Measurements from ENCODE around the gene VARS2.
A peak's percentile ranks its signal among the peaks of the same experiment; 100 is the strongest.

The VARS2 gene

DNA sequence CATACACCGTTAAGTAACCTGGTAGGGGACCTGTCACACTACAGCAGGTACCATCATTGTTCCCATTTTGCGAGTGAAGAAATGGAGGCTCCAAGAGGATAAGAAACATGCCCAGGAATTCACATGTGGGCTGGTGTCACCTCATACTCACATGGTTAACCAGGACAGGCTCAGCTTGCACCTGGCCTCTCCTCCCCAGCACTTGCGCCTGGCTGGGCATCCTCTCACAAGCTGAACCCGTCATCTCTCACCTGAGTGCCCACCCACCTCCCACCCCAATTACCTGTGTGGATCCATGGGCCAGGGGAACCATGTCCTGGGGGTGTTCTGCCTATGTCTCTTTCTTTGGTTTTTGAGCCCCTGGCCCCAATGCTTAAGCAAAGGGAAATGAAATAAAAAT lies 16.5 kb downstream of the VARS2 start:
- DNase-seq: no peak

DNA sequence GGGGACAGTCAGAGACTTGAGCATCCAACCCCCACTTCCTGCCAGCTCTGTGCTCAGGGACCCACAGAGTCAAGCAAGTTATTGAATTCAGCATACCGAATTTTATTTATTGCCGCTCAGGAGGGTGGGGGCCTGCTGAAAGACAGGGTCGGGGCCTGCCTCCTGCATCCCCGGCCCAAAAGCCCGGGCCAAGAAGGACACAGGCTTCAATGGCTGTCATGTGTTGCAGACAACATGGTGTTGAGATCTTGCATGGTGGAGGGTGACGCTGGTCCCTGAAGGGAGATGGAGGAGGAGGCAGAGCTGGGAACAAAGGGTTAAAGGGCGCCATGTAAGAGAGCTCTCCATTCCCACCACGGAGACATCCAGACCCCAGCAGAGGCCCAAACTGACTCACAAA lies 17.2 kb downstream of the VARS2 start:
- no peak for DNase-seq

DNA sequence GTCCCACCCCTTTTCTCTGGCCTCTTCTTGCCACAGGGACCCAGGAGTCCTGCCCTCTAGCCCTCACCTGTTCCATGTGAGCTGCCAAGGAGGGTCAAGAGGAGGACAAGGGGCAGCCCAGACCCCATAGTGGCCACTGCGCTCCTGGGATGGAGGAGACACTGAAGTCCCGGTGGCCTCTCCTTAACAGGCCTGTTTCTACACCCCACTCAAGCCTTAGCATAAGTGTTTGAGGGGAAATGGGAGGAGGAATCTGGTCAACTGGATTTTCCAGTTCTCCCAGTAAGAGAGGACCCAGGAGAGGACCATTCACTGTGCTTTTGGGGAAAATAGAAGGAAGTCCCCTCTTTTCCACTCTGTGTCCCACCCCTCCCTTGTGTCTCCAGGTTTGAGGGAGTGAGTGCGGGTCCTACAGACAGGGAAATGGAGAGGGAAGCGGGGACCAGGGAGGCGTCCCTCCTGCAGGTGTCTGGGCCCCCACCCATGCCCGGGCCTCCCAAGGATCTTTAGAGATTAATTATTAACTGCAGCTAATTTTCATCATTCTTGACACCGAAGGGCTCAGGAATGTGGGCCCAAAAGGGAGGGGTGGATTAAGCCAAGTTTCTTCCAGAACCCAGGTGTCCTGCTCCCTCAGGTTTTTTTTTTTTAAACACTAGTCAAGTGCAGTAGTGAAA lies 18.1 kb downstream of the VARS2 start, which contains the start of gene SFTA2:
Gene SFTA2, minus strand, starts transcription at position 202 of the 677 bp plus-strand sequence. Its CDS starts 74 bp downstream, at position 128.
- DNase-seq: no peak

DNA sequence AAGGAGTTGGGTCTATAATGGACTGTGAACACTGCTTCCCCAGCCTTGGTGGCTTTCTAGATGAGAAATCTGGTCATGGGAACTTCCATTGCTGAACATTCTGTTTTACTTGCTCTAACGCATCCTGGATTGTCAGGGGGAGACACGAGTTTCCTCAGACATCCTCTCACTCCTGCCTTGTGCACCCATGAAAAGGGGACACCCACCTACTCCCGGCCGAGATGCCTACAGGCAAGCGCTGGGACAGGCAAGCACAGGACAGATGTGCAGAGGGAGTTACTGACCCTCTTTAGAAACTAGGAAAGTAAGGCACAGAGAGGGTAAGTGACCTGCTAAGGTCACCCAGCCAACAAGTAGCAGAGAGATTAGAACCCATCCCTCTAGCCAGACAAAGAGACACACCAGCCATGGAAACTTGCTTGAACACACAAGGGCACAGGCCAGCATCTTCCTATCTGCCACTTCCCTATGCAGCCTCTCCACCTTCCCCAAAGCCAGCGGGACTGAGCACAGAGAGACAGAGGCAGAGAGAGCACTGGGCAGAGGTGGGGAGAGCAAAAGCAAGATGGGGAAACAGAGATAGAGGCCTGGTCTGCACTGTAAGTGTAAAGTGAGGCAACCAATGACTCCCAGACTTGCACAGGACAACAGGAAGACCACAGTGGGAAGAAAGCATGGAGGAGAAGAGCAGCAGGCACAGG lies 18.8 kb downstream of the VARS2 start:
- DNase-seq: no peak

DNA sequence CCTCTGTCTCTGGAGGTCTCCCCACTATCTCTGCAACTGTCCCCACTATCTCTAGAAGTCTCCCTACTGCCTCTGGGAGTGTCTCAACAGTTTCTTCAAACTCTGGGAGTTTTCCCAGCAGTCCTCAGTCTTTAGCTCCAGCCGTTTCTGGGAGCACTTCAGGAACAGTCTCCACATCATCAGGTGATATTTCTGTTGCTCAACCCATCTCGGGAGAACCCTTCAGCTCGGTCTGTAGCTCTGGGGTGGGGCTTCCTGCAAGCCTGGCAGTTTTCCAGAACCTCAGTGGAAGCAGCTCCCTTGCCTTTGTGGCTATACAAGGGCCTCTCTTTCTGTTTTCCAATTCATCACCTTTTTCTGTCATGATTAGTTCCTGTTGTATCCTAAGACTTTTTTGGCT lies 21.0 kb downstream of the VARS2 start:
- no peak for DNase-seq

DNA sequence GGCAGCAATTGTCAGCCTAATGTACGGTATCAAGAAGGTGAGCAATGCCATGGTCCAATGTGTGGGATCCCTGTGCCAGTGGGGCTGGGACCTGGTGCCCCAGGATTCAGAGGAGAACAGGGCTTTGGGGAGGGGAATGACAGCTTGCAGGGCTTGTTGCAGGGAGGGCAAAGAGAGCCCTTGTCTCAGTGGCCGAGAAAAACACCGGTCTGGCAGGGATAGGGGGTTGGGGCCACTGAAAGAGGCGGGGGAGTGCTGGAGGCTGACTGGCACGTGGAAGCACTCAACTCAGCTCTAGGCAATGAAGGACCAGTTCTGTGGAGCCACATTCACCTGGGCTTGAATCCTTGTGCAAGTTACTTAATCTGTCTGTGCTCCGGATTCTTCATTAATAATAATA lies 23.2 kb downstream of the VARS2 start:
- no peak for DNase-seq

DNA sequence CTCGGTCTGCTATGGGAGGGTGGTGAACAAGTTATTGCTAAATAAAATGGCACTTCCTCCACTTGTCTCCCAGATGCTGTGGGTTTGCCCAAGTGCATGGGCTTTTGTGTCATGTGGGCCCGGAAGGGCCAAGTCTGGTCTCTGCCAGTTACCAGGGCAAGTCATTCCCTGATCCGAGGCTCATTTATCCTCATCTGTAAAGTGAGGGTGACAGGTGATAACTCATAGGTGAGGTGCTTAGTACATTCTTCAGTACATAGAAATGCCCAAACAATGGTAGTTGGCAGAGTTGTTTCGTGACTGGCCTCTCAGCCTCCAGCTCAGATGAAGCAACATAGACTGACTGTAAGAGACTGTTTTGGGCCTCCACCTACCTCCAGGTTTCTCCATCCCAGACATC lies 24.7 kb downstream of the VARS2 start:
- DNase-seq: peak in 2 of 14 donors; percentile 10 to 16

DNA sequence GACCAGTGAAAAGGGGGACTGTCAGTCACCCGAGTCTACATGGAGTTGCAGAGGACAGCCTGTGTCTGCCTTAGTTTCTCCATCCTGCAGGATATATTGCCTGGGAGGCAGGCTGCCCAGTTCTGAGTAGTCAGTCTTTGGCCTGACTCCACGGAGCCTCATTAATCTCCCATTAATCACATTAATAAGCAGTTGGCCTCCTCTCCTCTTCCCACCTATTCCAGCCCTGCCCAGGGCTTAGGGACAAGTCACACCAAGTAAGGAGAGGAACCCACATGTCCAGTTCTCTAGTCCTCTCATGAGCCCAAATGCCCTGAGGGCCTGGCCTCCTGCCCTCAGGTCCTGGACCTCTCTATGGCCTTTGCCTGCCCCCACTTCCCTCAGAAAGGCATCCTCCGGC lies 25.4 kb downstream of the VARS2 start:
- no peak for DNase-seq

DNA sequence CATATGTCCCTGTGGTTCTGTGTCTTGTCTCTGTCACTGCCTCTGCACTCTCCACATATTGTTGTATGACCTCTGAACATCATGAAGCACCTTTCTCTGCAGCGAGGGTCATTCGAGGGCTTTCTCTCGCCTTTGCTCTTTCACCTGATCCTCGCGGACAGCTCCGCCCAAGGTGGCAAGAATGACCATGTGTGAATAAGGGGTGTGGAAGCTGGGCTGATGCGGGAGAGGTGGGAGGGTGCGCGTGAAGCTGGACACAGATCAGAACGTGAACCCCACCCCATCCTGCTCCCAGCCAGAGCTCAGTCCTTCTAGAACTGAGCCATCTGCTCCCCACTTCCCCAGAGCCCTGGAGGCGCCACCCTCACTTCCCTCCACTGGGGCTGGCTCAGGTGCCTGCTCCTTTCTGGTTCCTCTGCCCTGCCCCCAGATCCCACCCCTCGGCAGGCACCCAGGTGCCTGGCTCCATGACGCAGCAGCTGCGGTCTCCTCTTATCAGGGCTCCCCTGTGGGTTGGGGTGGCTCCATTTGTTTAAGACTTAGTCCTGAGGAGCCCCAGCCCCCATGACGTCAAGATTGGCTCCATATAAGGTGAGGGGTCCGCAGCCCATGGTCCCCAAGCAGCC lies 26.4 kb downstream of the VARS2 start, which contains the start of gene MUCL3:
Gene MUCL3, plus strand, starts transcription at position 613 of the 626 bp plus-strand sequence. CDS start 27 bp downstream, outside the sequence.
- DNase-seq: no peak

DNA sequence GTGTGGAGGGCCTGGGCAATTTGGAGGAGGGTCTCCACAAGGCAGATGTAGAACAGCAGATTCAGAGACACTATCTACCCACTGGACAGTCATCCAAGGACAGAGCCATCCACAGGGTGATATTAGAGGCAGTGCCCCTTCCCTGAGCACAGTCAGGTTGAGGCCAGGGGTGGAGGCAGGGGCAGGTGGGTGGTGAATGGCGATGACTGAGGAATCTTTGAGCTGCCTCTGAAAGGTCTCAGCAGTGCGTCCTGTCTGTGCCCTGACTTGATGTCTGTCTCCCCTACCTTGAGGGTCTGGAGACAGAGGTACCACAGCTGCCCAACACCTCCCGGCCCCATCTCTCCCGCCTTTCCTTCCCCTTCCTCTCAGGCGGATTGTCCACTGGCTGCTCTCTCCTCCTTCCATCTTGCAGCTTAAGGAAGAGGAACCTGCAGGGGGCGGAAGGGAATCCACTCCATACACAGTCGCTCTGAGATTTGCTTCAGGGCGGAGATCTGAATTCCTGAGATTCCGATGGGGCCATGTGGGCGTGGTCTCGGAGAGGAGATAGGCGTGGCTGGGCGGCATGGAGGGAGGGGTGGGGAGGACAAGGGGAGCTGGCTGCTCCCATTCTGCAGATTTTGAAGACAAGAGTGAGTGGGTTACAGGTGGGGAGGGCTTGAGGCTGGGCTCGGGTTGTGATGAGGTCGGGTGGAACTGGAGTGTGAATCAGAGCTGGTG lies 28.5 kb downstream of the VARS2 start:
- DNase-seq: no peak

DNA sequence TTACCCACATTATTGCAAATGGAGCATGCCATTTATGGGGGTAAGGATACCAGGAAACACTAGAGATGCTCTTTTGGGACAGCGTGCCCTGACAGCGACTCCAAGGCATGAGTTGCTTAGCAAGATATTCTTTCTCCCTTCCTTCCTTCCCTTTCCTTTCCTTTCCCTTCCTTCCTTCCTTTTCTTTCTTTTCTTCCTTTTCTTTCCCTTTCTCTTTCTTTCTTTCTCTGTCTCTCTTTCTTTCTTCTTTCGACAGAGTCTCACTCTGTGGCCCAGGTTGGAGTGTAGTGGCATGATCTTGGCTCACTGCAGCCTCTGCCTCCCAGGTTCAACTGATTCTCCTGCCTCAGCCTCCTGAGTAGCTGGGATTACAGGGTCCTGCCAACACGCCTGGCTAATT lies 30.0 kb downstream of the VARS2 start:
- DNase-seq: no peak

DNA sequence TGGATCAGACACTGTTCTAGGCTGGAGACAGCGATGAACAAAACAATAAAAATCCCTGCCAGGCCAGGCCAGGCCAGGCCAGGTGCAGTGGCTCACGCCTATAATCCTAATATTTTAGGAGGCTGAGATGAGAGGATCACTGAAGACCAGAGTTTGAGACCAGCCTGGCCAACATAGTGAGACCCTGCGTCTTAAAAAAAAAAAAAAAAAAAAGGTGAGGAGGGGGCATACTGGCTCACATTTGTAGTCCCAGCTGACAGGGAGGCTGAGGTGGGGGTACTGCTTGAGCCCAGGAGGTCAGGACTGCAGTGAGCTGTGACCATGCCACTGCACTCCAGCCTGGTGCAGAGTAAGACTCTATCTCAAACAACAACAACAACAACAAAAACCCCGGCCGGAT lies 31.2 kb downstream of the VARS2 start:
- no peak for DNase-seq

DNA sequence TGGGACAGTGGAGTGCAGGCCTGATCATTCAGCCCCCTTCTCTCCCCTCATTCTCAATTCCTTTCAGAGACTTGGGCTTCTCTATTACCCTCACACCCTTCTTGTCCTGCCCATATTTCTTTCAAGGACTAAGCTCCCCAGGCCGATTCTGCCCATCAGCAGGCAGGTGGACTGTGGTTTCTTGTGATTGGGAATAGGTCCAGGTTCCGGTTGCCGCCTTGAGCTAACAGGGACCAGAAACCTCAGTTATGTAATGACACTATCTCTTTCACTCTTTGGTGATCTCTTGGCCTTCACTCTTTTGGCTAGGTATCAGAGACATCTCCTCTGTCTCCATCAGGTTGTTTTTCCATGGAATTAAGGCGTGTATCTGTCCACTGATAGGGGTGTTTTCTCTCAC lies 33.2 kb downstream of the VARS2 start:
- no peak for DNase-seq

DNA sequence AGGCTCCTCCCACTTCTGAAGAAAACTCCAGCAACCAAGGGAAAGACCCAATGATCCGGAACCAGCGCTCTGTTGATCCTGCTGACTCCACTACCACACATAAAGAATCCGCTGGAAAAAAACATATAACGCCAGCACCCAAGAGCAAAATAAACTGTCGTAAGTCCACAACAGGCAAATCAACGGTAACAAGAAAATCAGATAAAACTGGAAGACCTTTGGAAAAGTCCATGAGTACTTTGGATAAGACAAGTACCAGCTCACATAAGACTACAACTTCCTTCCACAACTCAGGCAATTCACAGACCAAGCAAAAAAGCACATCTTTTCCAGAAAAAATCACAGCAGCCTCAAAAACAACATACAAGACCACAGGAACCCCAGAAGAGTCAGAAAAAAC lies 34.8 kb downstream of the VARS2 start:
- DNase-seq: no peak

DNA sequence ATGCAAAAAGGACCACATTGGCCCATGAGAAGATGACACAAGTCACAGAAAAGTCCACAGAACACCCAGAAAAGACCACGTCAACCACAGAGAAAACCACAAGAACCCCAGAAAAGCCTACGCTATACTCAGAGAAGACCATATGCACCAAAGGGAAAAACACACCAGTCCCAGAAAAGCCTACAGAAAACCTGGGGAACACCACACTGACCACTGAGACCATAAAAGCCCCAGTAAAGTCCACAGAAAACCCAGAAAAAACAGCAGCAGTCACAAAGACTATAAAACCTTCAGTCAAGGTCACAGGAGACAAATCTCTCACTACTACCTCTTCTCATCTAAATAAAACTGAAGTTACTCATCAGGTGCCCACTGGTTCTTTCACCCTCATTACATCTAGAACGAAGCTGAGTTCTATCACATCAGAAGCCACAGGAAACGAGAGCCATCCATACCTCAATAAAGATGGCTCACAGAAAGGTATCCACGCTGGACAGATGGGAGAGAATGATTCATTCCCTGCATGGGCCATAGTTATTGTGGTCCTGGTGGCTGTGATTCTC lies 38.0 kb downstream of the VARS2 start:
- no peak for DNase-seq

DNA sequence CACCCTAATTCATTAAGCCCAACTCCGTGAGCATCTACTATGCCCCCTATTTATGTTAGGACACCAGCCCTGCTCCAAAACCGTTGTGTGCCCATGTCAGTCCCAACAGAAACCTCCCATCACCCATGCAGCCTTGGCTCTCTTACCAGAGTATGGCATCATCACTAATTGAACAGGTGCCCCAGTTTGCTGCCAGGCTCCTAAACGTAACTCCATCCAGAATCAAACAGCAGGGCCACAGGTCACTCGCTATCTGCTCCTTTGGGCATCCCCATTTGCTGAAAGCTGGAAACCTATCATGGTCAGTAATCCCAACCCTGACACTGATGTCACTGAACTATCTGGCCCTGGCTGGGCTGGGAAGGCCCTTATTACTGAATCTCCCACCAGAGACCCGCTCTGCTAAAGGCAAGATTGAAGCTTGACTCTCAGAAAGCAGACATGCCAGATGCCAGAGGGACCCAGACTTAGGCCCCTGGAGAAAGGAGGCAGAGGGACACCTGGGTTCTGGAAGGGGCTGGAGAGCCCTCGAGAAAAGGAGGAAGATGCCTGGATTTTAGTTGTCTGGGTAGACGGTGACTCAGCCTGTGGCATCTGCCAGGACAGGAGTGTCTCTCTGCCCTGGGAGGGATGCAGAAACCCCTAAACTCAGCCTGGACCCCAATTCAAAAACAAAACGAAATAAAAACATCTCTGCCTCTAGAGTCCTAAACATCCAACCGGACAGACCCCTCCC lies 40.8 kb downstream of the VARS2 start:
- no peak for DNase-seq

DNA sequence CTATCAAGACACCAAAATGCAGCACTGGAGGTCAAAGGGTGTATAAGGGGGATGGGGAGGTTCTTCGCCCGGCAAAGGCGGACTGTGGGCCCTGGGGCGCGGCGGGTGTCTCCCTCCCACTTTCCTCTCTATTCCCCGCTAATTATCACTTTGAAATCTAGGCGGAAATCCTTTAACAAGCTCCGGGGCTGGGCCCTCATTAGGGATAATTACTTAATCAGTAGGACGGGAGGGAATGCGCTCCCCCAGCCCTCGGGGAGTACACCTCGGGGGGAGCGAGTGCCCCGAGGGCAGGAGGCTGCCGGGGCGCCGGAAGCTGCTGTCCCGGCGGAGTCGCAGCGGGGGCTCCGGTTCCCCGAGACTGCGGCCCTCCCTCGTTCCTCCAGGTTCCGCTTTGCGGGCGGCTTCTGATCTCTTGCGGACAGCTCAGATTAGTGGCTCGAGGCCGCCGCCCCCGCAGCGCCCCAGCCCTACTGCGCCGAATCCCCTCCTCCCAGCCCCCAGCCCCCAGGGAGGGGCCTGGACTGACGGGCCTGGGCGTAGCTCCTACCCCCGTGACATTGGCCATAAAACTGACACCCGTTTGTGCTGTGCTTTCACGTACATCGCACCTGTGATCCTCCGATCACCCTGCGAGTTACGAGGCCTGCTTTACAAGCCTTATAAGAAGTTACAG lies 41.5 kb downstream of the VARS2 start:
- DNase-seq: peak in 8 of 14 donors; percentile 5 to 70 (median 48)

DNA sequence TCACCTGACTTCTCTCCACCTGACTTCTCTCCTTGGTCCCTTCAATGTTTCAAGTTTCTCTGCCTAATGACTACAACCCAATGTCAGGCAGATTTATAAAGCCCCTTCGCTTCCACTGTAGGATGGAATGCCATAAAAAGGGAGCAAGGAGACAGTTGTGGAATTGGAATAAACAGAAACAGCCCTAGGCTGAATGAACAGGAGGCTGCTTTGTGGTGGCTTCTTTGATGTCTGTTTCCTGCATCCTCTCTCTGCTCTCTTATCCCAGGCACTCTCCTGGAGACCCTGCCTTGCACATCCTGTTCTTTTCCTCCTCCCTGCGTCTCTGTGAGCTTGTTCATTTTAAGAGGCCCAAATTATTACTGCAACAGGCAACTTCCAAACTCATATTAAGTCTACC lies 43.7 kb downstream of the VARS2 start:
- no peak for DNase-seq

DNA sequence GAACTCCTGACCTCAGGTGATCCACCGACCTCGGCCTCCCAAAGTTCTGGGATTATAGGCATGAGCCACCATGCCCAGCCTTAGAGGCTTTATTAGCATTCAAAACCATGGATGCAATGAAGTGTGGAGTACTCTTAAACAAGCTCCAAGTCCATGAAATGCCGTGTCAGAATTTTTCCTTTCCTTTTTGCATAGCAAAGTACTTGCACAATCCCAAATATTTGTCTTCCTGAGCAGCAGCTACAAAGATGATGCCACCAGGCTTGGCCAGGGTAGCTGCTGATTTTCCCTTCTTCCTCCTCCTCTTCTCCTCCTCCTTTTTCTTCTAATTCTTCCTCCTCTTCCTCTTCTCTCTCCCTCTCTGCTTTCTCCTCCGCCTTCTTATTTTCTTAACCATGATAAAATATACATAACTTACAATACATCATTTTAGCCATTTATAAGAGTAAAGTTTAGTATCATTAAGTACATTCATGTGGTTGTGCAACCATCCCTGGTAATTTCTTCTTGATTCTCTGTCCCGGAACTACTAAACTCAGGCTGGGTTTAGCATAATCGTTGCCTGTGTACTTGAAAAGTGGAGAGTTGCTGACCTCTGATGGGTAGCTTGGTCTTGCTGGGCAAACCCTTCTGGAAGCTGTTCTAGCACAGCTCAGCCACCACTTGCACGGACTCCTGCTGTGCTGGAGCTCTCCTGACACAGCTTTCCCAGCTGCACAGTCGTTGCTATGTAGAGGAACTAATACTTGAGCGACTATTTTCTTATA lies 47.1 kb downstream of the VARS2 start:
- no peak for DNase-seq

DNA sequence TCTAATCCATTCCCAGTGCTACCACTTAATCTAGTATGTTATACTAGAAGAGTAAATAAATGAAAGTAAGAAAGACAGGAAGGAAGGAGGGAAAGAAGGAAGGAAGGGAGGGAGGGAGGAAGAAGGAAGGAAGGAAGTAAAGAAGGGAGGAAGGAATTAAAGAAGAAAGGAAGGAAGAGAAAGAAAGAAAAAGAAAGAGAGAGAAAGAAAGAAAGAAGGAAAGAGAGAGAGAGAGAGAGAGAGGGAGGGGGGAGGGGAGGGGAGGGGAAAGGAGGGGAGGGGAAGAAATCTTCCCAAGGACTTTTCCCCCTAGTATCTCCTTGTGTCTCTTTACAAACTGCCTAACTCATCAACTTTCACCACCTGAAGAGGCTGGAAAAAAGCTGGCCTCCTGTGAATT lies 48.7 kb downstream of the VARS2 start:
- no peak for DNase-seq

DNA sequence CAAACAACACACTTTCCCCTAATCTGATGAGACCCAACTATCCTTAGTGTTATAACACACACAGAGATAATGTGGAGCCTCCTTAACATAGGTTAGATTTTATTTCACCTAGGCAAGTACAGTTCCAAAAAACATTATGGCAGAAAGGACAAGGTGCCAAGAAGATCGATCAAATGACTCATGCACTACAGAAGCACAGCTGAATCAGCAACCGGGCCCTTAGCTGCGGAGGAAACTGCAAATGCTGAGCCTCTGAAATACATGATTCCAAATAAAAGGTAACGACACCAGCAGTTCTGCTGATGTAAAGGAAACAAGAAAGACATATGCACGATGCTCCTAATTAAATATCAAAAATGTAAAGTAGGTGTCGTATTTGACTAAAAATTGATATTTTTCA lies 49.6 kb downstream of the VARS2 start:
- DNase-seq: no peak

Data from C1 segment of cervical spinal cord (tissue), 14 donors.